Esophagus muscularis mucosa (tissue), 4 donors: Measurements from ENCODE around the gene TXNDC11. TPM values are rescaled to one million over a fixed set of nuclear protein-coding genes. Genes with fewer than 3 reads are reported as not detected.

ENCODE experiments used
- DNase-seq: peaks from one replicate; pipeline ENCODE4 v3.0.0-alpha.2; 2017; ENCODE audit errors: extremely low spot score
- H3K27ac ChIP-seq, 4 donors: fragments of 200-600 bp; sonication (generic); replicated peaks in 1 of 4; 1 replicate in 3 of 4; 2 replicates in 1 of 4; pipeline ENCODE4 v1.5.1; 2016 to 2019; ENCODE audit warnings: mild to moderate bottlenecking in 1 of 4
- H3K27me3 ChIP-seq, 4 donors: fragments of 200-600 bp; sonication (generic); one replicate each; pipeline versions ENCODE4 v1.5.1 to v1.6.0; 2016 to 2019
- H3K36me3 ChIP-seq, 4 donors: fragments of 200-600 bp; sonication (generic); one replicate each; pipeline ENCODE4 v1.5.1; 2016 to 2019
- H3K4me1 ChIP-seq, 4 donors: fragments of 200-600 bp; sonication (generic); one replicate each; pipeline ENCODE4 v1.5.1; 2016 to 2019
- H3K4me3 ChIP-seq, 4 donors: fragments of 200-600 bp; sonication (generic); 1 replicate in 2 of 4; 2 replicates in 2 of 4; pipeline ENCODE4 v1.5.1; 2016 to 2019; ENCODE audit warnings: mild to moderate bottlenecking in 4 of 4, moderate library complexity in 1 of 4
- H3K9me3 ChIP-seq, 4 donors: fragments of 200-600 bp; sonication (generic); 1 replicate in 3 of 4; 2 replicates in 1 of 4; pipeline ENCODE4 v1.5.1; 2016 to 2019
- CTCF ChIP-seq, 3 experiments: fragments of 200-600 bp in 2 of 3; fragments of 450-650 bp in 1 of 3; sonication (generic) in 2 of 3; IDR thresholded peaks; one replicate each; pipeline ENCODE4 v1.5.1; 2017 to 2019; ENCODE audit warnings: antibody characterized with exemption in 3 of 3, mild to moderate bottlenecking in 2 of 3, moderate library complexity in 1 of 3
- EP300 ChIP-seq: sonication (generic); formaldehyde crosslinking; IDR thresholded peaks from one replicate; pipeline ENCODE4 v1.6.1; 2017; ENCODE audit warnings: antibody characterized with exemption
- POLR2A ChIP-seq: fragments of 450-650 bp; IDR thresholded peaks from one replicate; pipeline ENCODE4 v1.6.1; 2017; ENCODE audit warnings: antibody characterized with exemption, moderate library complexity, mild to moderate bottlenecking, low read depth
- POLR2AphosphoS5 ChIP-seq, 2 donors: sonication (generic); formaldehyde crosslinking; IDR thresholded peaks; one replicate each; pipeline ENCODE4 v1.6.1; 2017; ENCODE audit warnings: antibody characterized with exemption in 2 of 2
- WGBS: methylation state at CpG from one replicate; pipeline ENCODE4 v1.1.5; 2018; 5-methylcytosine and 5-hydroxymethylcytosine counted together
- intact Hi-C: fragments of 100-400 bp; cut with DNase I; formaldehyde crosslinking; loops from one replicate; pipeline ENCODE4 v1.15.1; 2023
- total RNA-seq, 4 donors: library from RNA; depleted of rRNA; stranded (reverse); fragments of >200 nt; gene quantifications; one replicate each; pipeline versions ENCODE4 v1.1.0 to v1.2.1, GENCODE V29; 2016

Gene TXNDC11
- total RNA-seq, 4 donors from 2014 or later, result 32.4 to 47.2 (median 38.2) TPM

- Histone ChIP-seq H3K9me3 (no peaks in the 10 kb centered on the region), H3K4me1 (peaks cover 60 to 69% (median 64%) of the 10 kb centered on the region in 4 donors), H3K36me3 (peaks cover 9 to 80% (median 77%) of the 10 kb centered on the region in 4 donors), H3K4me3 (no peak overlapping the region), H3K27me3 (no peaks in the 10 kb centered on the region), H3K27ac (peak overlapping the region in 3 of 4 donors; percentile 2 to 37 (median 27))
- no peak for DNase-seq
- TF ChIP-seq CTCF (IDR thresholded peaks at IDR 0.05) (no peak), POLR2AphosphoS5 (IDR thresholded peaks at IDR 0.05) (no peak), POLR2A (no peak), EP300 (no peak)
- intact Hi-C loops, result loop anchor here (10.0 kb wide), 1 partner anchor 55 kb away; no protein-coding TSS in a partner anchor
- WGBS, result 82% methylated on average over 12 of the region's 12 CpGs
Measured at GRCh38 chr16:11679941-11680911, 62.4 kb downstream of the TXNDC11 start.

GRCh38 chr16:11679250-11679649, 63.4 kb downstream of the TXNDC11 start:
- Histone ChIP-seq H3K4me3 (no peak overlapping the region), H3K27me3 (no peaks in the 10 kb centered on the region), H3K27ac (peak overlapping the region in 3 of 4 donors; percentile 37 to 48 (median 40)), H3K36me3 (peaks cover 5 to 71% (median 67%) of the 10 kb centered on the region in 4 donors), H3K9me3 (no peaks in the 10 kb centered on the region), H3K4me1 (peaks cover 69 to 75% (median 73%) of the 10 kb centered on the region in 4 donors)
- intact Hi-C loops, result loop anchor here (10.0 kb wide), 1 partner anchor 56 kb away; no protein-coding TSS in a partner anchor
- TF ChIP-seq POLR2AphosphoS5 (IDR thresholded peaks at IDR 0.05) (peak in 1 of 2 donors; percentile 25), EP300 (no peak)
- DNase-seq, result no peak
- 75% methylated on average over 13 of the region's 13 CpGs for WGBS

- peak overlapping the region; percentile 25 to 64 (median 42) for H3K27ac ChIP-seq
- no peak for TF ChIP-seq POLR2AphosphoS5 (IDR thresholded peaks at IDR 0.05)
- TF ChIP-seq POLR2A, result no peak
- TF ChIP-seq CTCF (IDR thresholded peaks at IDR 0.05), result no peak
- no peak for TF ChIP-seq EP300
- no peak overlapping the region for H3K4me3 ChIP-seq
- H3K4me1 ChIP-seq, result peaks cover 79 to 82% (median 81%) of the 10 kb centered on the region in 4 donors
- H3K9me3 ChIP-seq, result no peaks in the 10 kb centered on the region
- intact Hi-C loops, result loop anchor here (10.0 kb wide), 1 partner anchor 57 kb away; no protein-coding TSS in a partner anchor
- no peaks in the 10 kb centered on the region for H3K27me3 ChIP-seq
- 65% methylated on average over 18 of the region's 18 CpGs for WGBS
- H3K36me3 ChIP-seq, result peaks cover 5 to 61% (median 57%) of the 10 kb centered on the region in 4 donors
- no peak for DNase-seq
Measured at GRCh38 chr16:11677959-11678881, 64.4 kb downstream of the TXNDC11 start.

- H3K27me3 ChIP-seq, result no peaks in the 10 kb centered on the region
- no peak for DNase-seq
- H3K27ac ChIP-seq, result peak overlapping the region; percentile 25 to 64 (median 42)
- no peaks in the 10 kb centered on the region for H3K9me3 ChIP-seq
- 63% methylated on average over 9 of the region's 9 CpGs for WGBS
- H3K36me3 ChIP-seq, result peaks cover 5 to 55% (median 52%) of the 10 kb centered on the region in 4 donors
- intact Hi-C loops, result loop anchor here (10.0 kb wide), 1 partner anchor 57 kb away; no protein-coding TSS in a partner anchor
- peaks cover 79 to 82% (median 81%) of the 10 kb centered on the region in 4 donors for H3K4me1 ChIP-seq
- TF ChIP-seq POLR2A (no peak), EP300 (no peak), POLR2AphosphoS5 (IDR thresholded peaks at IDR 0.05) (no peak), CTCF (IDR thresholded peaks at IDR 0.05) (no peak)
- H3K4me3 ChIP-seq, result no peak overlapping the region
Measured at GRCh38 chr16:11677451-11677951, 65.2 kb downstream of the TXNDC11 start.
